ENCODE data around the gene ANK2. TPM values are rescaled to one million over a fixed set of nuclear protein-coding genes. Genes with fewer than 3 reads are reported as not detected.

ANK2 gene
- total and polyA plus RNA-seq, 2 of the 13 experiments (the other 11 are each of a cell fraction or from before 2014, with no cell fraction given) = 2.7 to 15.1 TPM

- no peaks in the 10 kb centered on the region for H3K9me3 ChIP-seq (ENCODE audit: low read length)
- 49% methylated on average over 8 of the region's 8 CpGs for WGBS (ENCODE audit: low lambda C conversion rate)
- H3K4me1 ChIP-seq (ENCODE audit: insufficient read depth, low read length) = no peaks in the 10 kb centered on the region
- no peaks in the 10 kb centered on the region for H3K79me2 ChIP-seq (ENCODE audit: insufficient read depth, low read length)
- BruUV-seq (replicated peaks) = no TSS peak
- in situ Hi-C loops (cut with HindIII; ENCODE audit: extremely low pct_ligation_motif_present, low pct_unique_long_range_greater_than_20kb) = no loop called here
- no peak overlapping the region for H3K27ac ChIP-seq (ENCODE audit: extremely low read length, insufficient read depth, low read length)
- TF ChIP-seq FOXK1 (CRISPR knock-in tag; IDR thresholded peaks at IDR 0.05; ENCODE audit: borderline replicate concordance, low read depth) (peak; percentile 22; the same call in 1 of the 2 replicates), MIXL1 (CRISPR knock-in tag; IDR thresholded peaks at IDR 0.05) (peak; percentile 61; the same call in 1 of the 2 replicates), TEAD3 (CRISPR knock-in tag; optimal IDR thresholded peaks at IDR 0.05; ENCODE audit: borderline replicate concordance) (peak; percentile 14), TRIM24 (CRISPR knock-in tag; IDR thresholded peaks at IDR 0.05) (no peak), SMC3 (IDR thresholded peaks at IDR 0.05; ENCODE audit: low read length) (peak; percentile 50; the same call in 1 of the 2 replicates), MXD4 (CRISPR knock-in tag; IDR thresholded peaks at IDR 0.05) (no peak), MAFK (conservative IDR thresholded peaks at IDR 0.05 in 1 of 2, IDR thresholded peaks at IDR 0.05 in 1 of 2; ENCODE audit: low read length in 2 of 2) (peak; percentile 82 to 87; a peak in 3 of 4 replicates), THAP11 (CRISPR knock-in tag; IDR thresholded peaks at IDR 0.05) (0 out of 2 replicates have a peak, but pooled peaks have one; percentile 25), SIX1 (CRISPR knock-in tag; IDR thresholded peaks at IDR 0.05; ENCODE audit: borderline replicate concordance) (0 out of 2 replicates have a peak, but pooled peaks have one; percentile 32), PAXIP1 (CRISPR knock-in tag; conservative IDR thresholded peaks at IDR 0.05) (no peak), RBM39 (IDR thresholded peaks at IDR 0.05; ENCODE audit: low read depth, low read length, poor library complexity, severe bottlenecking) (no peak), HMGA1 (CRISPR knock-in tag; conservative IDR thresholded peaks at IDR 0.05) (no peak), CTCF (CRISPR knock-in tag; IDR thresholded peaks at IDR 0.05) (peak; percentile 85), MAFF (IDR thresholded peaks at IDR 0.05; ENCODE audit: low read depth, low read length) (peak; percentile 80), STAG1 (CRISPR knock-in tag; IDR thresholded peaks at IDR 0.05) (peak; percentile 72), POLR2AphosphoS5 (IDR thresholded peaks at IDR 0.05; ENCODE audit: low read depth, low read length) (no peak), KMT2B (CRISPR knock-in tag; IDR thresholded peaks at IDR 0.05) (no peak), ZBTB33 (CRISPR knock-in tag; IDR thresholded peaks at IDR 0.05) (peak; percentile 56; the same call in 1 of the 2 replicates)
- peak; percentile 71 for DNase-seq (ENCODE audit: low spot score)
- no peak overlapping the region for H3K4me3 ChIP-seq (replicated peaks in 1 of 3; ENCODE audit: insufficient read depth in 1 of 3, low read depth in 2 of 3, low read length in 3 of 3)
- ChIA-PET CTCF (ENCODE audit: low intra/inter-chr PET ratio, low total read pairs) (interaction anchor here (0.9 to 1.9 kb wide), 3 partner anchors 50 to 1417 kb away, joined by 3 to 8 read pairs (median 5); no protein-coding TSS in a partner anchor), POLR2A (no interaction called here)
- H3K36me3 ChIP-seq (replicated peaks in 1 of 2; ENCODE audit: control insufficient read depth in 1 of 2, insufficient read depth in 2 of 2, low read length in 2 of 2) = no peaks in the 10 kb centered on the region
- no peaks in the 10 kb centered on the region for H3K27me3 ChIP-seq (ENCODE audit: control insufficient read depth in 1 of 2, insufficient read depth in 2 of 2, low read length in 2 of 2)
- peak; percentile 21 for FAIRE-seq
- ATAC-seq = peak; percentile 99
- H3K9ac ChIP-seq (ENCODE audit: insufficient read depth, low read depth, low read length) = no peak overlapping the region
- intact Hi-C loops (cut with micrococcal nuclease; ENCODE audit: unreplicated experiment) = loop anchor here (1.0 kb wide), 1 partner anchor 172 kb away; no protein-coding TSS in a partner anchor
- H4K20me1 ChIP-seq (ENCODE audit: insufficient read depth, low read length) = no peaks in the 10 kb centered on the region
- no peak overlapping the region for H3K4me2 ChIP-seq (ENCODE audit: low read depth, low read length)
- H2AFZ ChIP-seq (ENCODE audit: low read length) = no peak overlapping the region
Measured at GRCh38 chr4:113278324-113278934, 229.0 kb downstream of the ANK2 start.
